ENCODE data around the gene SH3GL1. TPM values are rescaled to one million over a fixed set of nuclear protein-coding genes. Genes with fewer than 3 reads are reported as not detected.
A peak's percentile ranks its signal among the peaks of the same experiment; 100 is the strongest.

SH3GL1 gene
- total and polyA plus RNA-seq, 10 of the 15 experiments (the other 5 are each of a cell fraction or from before 2014, with no cell fraction given): 0.93 to 47.4 (median 28.4) TPM

DNA sequence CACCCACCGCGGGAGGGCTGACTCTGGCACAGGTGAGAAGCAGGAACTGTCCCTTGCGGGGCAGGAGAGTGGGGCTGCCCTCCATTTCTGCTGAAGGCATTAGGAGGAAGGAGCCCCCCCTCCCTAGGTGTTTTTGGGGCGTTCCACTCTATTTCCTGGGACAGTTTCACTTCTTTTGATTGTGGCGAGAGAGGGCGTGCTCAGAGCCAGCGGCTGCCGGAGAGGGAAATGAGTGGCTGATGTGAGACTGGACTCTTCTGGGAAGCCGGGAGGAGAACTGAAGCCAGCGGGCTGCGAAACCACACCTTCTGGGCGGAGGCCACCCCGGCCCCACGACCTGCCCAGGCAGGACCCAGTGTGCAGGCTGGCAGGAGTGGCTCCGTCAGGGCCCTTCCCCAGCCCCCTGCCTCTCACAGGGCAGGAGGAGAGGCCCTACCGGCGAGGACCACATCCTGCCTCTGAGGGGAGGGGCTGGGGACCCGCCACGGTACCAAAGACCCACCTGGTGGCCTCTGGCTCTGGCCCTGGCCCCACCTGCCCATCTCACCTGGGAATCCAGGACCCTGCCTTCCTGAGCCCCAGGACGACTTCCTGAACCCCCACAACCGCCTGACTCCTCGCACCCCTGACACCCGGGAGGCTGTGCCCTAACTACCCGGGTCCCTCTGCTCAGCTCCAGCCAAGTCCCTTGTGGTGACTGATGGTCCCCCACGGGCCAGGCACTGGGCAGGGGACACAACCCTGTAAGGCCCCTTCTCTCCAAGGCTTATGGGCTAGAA, 31.0 kb downstream of the SH3GL1 start (continued):
- TF ChIP-seq BHLHE40 (IDR thresholded peaks at IDR 0.05; ENCODE audit: borderline replicate concordance in 1 of 2, low read depth in 2 of 2, low read length in 1 of 2) (peak; percentile 60 to 64; a peak in 3 of 4 replicates), CBX5 (IDR thresholded peaks at IDR 0.05; ENCODE audit: low read depth) (no peak), SMAD1 (IDR thresholded peaks at IDR 0.05; ENCODE audit: low read depth, partially characterized antibody) (no peak), CEBPB (IDR thresholded peaks at IDR 0.05; ENCODE audit: borderline replicate concordance in 1 of 2, low read depth in 2 of 2, low read length in 2 of 2) (no peak), RUNX3 (IDR thresholded peaks at IDR 0.05; ENCODE audit: low read length) (peak; percentile 77), POU2F2 (IDR thresholded peaks at IDR 0.05; ENCODE audit: borderline replicate concordance, low read depth, low read length) (no peak), POLR2AphosphoS2 (IDR thresholded peaks at IDR 0.05; ENCODE audit: low read depth, low read length) (0 out of 2 replicates have a peak, but pooled peaks have one; percentile 36), ZNF384 (IDR thresholded peaks at IDR 0.05; ENCODE audit: borderline replicate concordance, low read depth, low read length) (peak; percentile 17; the same call in 1 of the 2 replicates), MEF2A (IDR thresholded peaks at IDR 0.05; ENCODE audit: insufficient read depth, low read depth, low read length) (0 out of 2 replicates have a peak, but pooled peaks have one; percentile 26), SPI1 (IDR thresholded peaks at IDR 0.05; ENCODE audit: borderline replicate concordance, insufficient read depth, low read depth, low read length) (peak; percentile 61; the same call in 1 of the 2 replicates), BACH1 (IDR thresholded peaks at IDR 0.05; ENCODE audit: borderline replicate concordance) (0 out of 2 replicates have a peak, but pooled peaks have one; percentile 30), SUPT20H (IDR thresholded peaks at IDR 0.05; ENCODE audit: borderline replicate concordance, control insufficient read depth, low read depth, low read length) (no peak)
- TF ChIP-seq, protein P1, sequence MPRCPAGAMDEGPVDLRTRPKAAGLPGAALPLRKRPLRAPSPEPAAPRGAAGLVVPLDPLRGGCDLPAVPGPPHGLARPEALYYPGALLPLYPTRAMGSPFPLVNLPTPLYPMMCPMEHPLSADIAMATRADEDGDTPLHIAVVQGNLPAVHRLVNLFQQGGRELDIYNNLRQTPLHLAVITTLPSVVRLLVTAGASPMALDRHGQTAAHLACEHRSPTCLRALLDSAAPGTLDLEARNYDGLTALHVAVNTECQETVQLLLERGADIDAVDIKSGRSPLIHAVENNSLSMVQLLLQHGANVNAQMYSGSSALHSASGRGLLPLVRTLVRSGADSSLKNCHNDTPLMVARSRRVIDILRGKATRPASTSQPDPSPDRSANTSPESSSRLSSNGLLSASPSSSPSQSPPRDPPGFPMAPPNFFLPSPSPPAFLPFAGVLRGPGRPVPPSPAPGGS (IDR thresholded peaks at IDR 0.05; ENCODE audit: borderline replicate concordance, insufficient read depth, low read depth, low read length, poor library complexity, severe bottlenecking): peak; percentile 48
- TF ChIP-seq, protein P2, sequence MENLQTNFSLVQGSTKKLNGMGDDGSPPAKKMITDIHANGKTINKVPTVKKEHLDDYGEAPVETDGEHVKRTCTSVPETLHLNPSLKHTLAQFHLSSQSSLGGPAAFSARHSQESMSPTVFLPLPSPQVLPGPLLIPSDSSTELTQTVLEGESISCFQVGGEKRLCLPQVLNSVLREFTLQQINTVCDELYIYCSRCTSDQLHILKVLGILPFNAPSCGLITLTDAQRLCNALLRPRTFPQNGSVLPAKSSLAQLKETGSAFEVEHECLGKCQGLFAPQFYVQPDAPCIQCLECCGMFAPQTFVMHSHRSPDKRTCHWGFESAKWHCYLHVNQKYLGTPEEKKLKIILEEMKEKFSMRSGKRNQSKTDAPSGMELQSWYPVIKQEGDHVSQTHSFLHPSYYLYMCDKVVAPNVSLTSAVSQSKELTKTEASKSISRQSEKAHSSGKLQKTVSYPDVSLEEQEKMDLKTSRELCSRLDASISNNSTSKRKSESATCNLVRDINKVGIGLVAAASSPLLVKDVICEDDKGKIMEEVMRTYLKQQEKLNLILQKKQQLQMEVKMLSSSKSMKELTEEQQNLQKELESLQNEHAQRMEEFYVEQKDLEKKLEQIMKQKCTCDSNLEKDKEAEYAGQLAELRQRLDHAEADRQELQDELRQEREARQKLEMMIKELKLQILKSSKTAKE (IDR thresholded peaks at IDR 0.05; ENCODE audit: low read depth, poor library complexity, severe bottlenecking): no peak
- TF ChIP-seq, protein P3, sequence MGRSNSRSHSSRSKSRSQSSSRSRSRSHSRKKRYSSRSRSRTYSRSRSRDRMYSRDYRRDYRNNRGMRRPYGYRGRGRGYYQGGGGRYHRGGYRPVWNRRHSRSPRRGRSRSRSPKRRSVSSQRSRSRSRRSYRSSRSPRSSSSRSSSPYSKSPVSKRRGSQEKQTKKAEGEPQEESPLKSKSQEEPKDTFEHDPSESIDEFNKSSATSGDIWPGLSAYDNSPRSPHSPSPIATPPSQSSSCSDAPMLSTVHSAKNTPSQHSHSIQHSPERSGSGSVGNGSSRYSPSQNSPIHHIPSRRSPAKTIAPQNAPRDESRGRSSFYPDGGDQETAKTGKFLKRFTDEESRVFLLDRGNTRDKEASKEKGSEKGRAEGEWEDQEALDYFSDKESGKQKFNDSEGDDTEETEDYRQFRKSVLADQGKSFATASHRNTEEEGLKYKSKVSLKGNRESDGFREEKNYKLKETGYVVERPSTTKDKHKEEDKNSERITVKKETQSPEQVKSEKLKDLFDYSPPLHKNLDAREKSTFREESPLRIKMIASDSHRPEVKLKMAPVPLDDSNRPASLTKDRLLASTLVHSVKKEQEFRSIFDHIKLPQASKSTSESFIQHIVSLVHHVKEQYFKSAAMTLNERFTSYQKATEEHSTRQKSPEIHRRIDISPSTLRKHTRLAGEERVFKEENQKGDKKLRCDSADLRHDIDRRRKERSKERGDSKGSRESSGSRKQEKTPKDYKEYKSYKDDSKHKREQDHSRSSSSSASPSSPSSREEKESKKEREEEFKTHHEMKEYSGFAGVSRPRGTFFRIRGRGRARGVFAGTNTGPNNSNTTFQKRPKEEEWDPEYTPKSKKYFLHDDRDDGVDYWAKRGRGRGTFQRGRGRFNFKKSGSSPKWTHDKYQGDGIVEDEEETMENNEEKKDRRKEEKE (IDR thresholded peaks at IDR 0.05): no peak
- TF ChIP-seq, protein P4, sequence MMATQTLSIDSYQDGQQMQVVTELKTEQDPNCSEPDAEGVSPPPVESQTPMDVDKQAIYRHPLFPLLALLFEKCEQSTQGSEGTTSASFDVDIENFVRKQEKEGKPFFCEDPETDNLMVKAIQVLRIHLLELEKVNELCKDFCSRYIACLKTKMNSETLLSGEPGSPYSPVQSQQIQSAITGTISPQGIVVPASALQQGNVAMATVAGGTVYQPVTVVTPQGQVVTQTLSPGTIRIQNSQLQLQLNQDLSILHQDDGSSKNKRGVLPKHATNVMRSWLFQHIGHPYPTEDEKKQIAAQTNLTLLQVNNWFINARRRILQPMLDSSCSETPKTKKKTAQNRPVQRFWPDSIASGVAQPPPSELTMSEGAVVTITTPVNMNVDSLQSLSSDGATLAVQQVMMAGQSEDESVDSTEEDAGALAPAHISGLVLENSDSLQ (IDR thresholded peaks at IDR 0.05): no peak
- TF ChIP-seq, protein P5, sequence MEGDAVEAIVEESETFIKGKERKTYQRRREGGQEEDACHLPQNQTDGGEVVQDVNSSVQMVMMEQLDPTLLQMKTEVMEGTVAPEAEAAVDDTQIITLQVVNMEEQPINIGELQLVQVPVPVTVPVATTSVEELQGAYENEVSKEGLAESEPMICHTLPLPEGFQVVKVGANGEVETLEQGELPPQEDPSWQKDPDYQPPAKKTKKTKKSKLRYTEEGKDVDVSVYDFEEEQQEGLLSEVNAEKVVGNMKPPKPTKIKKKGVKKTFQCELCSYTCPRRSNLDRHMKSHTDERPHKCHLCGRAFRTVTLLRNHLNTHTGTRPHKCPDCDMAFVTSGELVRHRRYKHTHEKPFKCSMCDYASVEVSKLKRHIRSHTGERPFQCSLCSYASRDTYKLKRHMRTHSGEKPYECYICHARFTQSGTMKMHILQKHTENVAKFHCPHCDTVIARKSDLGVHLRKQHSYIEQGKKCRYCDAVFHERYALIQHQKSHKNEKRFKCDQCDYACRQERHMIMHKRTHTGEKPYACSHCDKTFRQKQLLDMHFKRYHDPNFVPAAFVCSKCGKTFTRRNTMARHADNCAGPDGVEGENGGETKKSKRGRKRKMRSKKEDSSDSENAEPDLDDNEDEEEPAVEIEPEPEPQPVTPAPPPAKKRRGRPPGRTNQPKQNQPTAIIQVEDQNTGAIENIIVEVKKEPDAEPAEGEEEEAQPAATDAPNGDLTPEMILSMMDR (IDR thresholded peaks at IDR 0.05 in 2 of 3, conservative IDR thresholded peaks at IDR 0.05 in 1 of 3; ENCODE audit: control insufficient read depth in 2 of 3, extremely low read depth in 1 of 3, insufficient read depth in 1 of 3, low read depth in 3 of 3, low read length in 3 of 3): no peak
